ENCODE measurements around the gene DARS1. TPM values are rescaled to one million over a fixed set of nuclear protein-coding genes. Genes with fewer than 3 reads are reported as not detected.

DARS1 gene
- total RNA-seq, 1 donor from 2014 or later, result 153 TPM

Other genes with a start within 250 kb of the DARS1 start
- gene UBXN4, start 243.8 kb downstream of the DARS1 start, total RNA-seq, result 116 and 127 TPM in 2 replicates
- gene LCT, start 148.4 kb downstream of the DARS1 start, total RNA-seq, result 0.31 and 0.51 TPM in 2 replicates
- 196 and 197 TPM in 2 replicates for gene MCM6, start 109.2 kb downstream of the DARS1 start, total RNA-seq
- gene CXCR4, start 132.5 kb upstream of the DARS1 start, total RNA-seq, result 88.8 and 92.7 TPM in 2 replicates